ENCODE results near the gene COMMD10.

COMMD10 gene

DNA sequence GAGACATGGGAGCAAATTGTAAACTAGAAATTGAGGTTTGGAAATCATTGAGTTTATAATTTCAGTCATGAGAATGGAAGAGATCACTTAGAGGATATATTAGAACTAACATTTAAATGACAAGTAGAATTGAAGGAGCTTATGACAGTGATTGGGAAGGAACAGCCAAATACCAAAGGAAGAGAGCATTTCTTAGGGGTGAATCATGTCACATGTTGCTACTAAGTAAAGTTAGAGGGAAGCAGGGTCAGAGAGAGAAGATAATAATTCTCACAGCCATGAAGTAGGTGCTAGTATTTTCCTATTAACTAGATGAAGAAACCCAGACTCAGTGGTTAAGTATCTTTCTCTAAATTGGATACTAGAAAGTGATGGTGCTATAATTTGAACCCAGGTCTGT lies 59.3 kb downstream of the COMMD10 start:
- no peaks in the 10 kb centered on the region for H3K27me3 ChIP-seq
- no peak for DNase-seq
- H3K4me1 ChIP-seq: no peaks in the 10 kb centered on the region
- no peaks in the 10 kb centered on the region for H3K9me3 ChIP-seq
- no peak for TF ChIP-seq CTCF (IDR thresholded peaks at IDR 0.05; ENCODE audit: low read depth, low read length)
- H3K36me3 ChIP-seq: no peaks in the 10 kb centered on the region
- H3K4me3 ChIP-seq (ENCODE audit: low read depth, low read length): no peak overlapping the region

GRCh38 chr5:116144991-116145390 lies 60.2 kb downstream of the COMMD10 start:
- no peaks in the 10 kb centered on the region for H3K4me1 ChIP-seq
- H3K27me3 ChIP-seq: no peaks in the 10 kb centered on the region
- TF ChIP-seq CTCF (IDR thresholded peaks at IDR 0.05; ENCODE audit: low read depth, low read length): no peak
- DNase-seq: no peak
- H3K4me3 ChIP-seq (ENCODE audit: low read depth, low read length): no peak overlapping the region
- H3K36me3 ChIP-seq: no peaks in the 10 kb centered on the region
- no peaks in the 10 kb centered on the region for H3K9me3 ChIP-seq

GRCh38 chr5:116145416-116145815 lies 60.6 kb downstream of the COMMD10 start:
- DNase-seq: no peak
- Histone ChIP-seq H3K9me3 (no peaks in the 10 kb centered on the region), H3K4me1 (no peaks in the 10 kb centered on the region), H3K4me3 (ENCODE audit: low read depth, low read length) (no peak overlapping the region), H3K36me3 (no peaks in the 10 kb centered on the region), H3K27me3 (no peaks in the 10 kb centered on the region)
- no peak for TF ChIP-seq CTCF (IDR thresholded peaks at IDR 0.05; ENCODE audit: low read depth, low read length)

GRCh38 chr5:116152169-116152568 lies 67.3 kb downstream of the COMMD10 start:
- H3K4me1 ChIP-seq: no peaks in the 10 kb centered on the region
- TF ChIP-seq CTCF (IDR thresholded peaks at IDR 0.05; ENCODE audit: low read depth, low read length): no peak
- H3K4me3 ChIP-seq (ENCODE audit: low read depth, low read length): no peak overlapping the region
- no peak for DNase-seq
- no peaks in the 10 kb centered on the region for H3K27me3 ChIP-seq
- H3K9me3 ChIP-seq: no peaks in the 10 kb centered on the region
- H3K36me3 ChIP-seq: no peaks in the 10 kb centered on the region

DNA sequence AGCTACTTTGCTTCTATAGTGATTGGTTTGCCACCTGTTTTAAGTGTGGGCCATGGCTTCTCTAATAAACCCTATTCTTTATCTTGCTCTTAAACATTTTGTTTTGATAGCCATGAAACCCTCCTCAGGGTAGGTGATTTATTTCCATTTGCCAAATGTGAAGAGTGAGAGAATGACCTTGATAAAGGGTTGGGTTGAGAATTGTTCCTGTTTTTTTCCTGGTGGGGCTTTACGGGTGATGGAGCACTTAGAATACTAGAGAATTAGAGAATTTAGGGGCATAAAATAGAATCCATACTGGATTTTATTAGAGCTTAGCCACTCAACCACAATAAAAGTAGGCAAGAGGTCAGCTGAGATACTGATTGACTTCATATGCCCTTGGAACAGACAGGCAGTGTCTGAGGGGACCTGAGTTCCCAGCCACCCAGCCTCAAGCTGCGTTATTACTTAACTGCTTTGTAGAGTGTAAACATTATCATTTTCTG lies 68.9 kb downstream of the COMMD10 start:
- no peaks in the 10 kb centered on the region for H3K9me3 ChIP-seq

GRCh38 chr5:116154252-116154651 lies 69.4 kb downstream of the COMMD10 start:
- H3K9me3 ChIP-seq: no peaks in the 10 kb centered on the region
- H3K27me3 ChIP-seq: no peaks in the 10 kb centered on the region
- no peak overlapping the region for H3K4me3 ChIP-seq (ENCODE audit: low read depth, low read length)
- DNase-seq: no peak
- H3K36me3 ChIP-seq: no peaks in the 10 kb centered on the region
- no peaks in the 10 kb centered on the region for H3K4me1 ChIP-seq
- TF ChIP-seq CTCF (IDR thresholded peaks at IDR 0.05; ENCODE audit: low read depth, low read length): no peak

More for the DNA sequence above, 68.9 kb downstream of the COMMD10 start:
- Histone ChIP-seq H3K4me1 (no peaks in the 10 kb centered on the region), H3K27me3 (no peaks in the 10 kb centered on the region), H3K4me3 (ENCODE audit: low read depth, low read length) (no peak overlapping the region), H3K36me3 (no peaks in the 10 kb centered on the region)
- no peak for DNase-seq
- TF ChIP-seq CTCF (IDR thresholded peaks at IDR 0.05; ENCODE audit: low read depth, low read length): no peak
